ENCODE results near the gene VOPP1.

DNA sequence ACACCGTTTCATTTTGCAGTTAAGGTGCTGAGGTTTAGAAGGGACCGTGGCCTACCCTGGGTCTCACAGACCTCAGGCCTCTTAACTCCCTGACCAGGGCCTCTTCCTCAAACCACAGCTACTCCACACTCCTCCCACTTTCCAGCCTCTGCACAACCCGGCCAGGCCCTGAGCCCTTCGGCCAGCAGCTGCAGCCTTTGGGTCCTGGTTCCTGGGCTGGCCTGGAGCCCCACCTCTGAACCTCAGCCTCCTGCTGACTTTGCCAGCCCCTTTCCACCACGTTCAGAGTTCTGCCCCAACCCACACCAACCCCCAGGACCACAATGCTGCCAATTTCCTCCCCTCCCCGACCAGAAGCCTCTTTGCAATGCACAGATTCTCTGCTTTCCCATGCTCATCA lies 84.1 kb downstream of the VOPP1 start:
- TF ChIP-seq, protein P1, sequence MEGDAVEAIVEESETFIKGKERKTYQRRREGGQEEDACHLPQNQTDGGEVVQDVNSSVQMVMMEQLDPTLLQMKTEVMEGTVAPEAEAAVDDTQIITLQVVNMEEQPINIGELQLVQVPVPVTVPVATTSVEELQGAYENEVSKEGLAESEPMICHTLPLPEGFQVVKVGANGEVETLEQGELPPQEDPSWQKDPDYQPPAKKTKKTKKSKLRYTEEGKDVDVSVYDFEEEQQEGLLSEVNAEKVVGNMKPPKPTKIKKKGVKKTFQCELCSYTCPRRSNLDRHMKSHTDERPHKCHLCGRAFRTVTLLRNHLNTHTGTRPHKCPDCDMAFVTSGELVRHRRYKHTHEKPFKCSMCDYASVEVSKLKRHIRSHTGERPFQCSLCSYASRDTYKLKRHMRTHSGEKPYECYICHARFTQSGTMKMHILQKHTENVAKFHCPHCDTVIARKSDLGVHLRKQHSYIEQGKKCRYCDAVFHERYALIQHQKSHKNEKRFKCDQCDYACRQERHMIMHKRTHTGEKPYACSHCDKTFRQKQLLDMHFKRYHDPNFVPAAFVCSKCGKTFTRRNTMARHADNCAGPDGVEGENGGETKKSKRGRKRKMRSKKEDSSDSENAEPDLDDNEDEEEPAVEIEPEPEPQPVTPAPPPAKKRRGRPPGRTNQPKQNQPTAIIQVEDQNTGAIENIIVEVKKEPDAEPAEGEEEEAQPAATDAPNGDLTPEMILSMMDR (conservative IDR thresholded peaks at IDR 0.05; ENCODE audit: low read length): no peak
- TF ChIP-seq EZH2phosphoT487 (IDR thresholded peaks at IDR 0.05; ENCODE audit: borderline replicate concordance): no peak
